NCI-H2081 (cell line): ENCODE measurements around the gene OR9K2.
"Not testable (repeated sequence)": the region's sequence is repeated elsewhere in the genome, so short reads cannot be mapped to it uniquely, and the experiment has no call there.

Experiments
- DNase-seq, 2 experiments: peaks; one replicate each; lab custom pipeline; 2025; lab: John Stamatoyannopoulos, UW

OR9K2 gene, protein sequence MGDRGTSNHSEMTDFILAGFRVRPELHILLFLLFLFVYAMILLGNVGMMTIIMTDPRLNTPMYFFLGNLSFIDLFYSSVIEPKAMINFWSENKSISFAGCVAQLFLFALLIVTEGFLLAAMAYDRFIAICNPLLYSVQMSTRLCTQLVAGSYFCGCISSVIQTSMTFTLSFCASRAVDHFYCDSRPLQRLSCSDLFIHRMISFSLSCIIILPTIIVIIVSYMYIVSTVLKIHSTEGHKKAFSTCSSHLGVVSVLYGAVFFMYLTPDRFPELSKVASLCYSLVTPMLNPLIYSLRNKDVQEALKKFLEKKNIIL

DNA sequence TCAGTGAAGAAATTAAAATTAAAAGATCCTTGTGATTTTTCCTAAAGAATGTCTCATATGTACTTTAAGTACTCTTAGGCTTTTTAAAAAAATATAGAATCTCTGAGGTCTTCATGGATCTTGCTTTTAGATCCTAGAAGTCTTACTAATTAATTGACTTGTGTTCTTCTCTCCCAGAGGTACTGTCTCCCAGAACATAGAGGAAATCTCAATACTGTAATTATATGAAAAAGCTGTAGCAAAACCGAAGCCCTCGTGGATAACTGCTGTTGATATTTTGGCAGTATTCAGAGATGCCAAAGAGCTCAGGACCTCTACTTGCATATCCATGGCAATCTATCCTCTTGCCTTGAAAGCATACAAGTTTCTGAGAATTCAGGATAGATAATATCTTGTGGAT, at the start of gene OR9K2:
Gene OR9K2, plus strand, starts transcription at position 301 of the 400 bp plus-strand sequence. CDS start 3,429 bp downstream, outside the sequence.
- DNase-seq = no peak

DNA sequence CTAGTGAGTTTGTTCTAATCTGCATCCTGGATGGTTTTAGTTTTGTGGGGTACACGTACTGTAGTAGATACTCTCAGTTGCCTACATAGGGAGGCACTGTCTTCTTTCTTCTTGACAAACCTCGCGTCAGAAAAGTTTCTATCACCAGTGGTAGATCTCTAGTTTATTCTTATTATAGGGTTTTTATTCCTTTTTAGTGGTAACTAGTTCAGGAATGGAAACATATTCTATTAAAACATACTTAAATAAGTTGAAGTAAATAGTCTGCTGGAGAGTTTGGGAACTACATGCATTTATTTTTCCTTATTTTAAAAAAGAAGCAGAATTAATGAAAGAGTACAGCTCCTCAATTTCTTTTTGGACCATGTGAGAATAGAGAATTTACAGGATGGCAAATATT, 33.6 kb upstream of the OR9K2 start:
- DNase-seq = no peak

DNA sequence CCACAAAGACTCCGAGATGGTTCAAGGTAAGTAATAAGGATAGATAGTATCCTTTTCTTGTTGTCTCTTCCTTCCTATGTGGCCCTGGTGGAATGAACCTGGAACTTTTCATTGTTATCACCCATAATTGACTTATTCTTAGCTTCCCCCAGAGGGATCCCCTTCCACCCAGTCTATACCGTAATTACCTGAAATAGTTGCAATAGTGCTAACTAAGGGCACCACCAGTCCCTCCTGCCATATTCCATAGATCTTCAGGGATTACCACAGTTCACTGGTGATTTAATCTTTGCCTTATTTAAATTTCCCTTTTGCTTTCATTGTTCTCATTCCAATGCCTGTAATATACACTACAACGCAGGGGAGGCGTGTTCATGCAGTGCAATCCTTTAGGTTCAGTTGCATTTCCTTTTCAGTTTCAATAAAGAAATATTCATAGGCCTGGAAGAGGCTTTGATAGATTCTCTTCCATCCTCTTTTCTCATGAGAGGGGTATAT, 13.8 kb upstream of the OR9K2 start:
- no peak for DNase-seq

- DNase-seq = no peak
Measured at GRCh38 chr12:55116152-55116551, 10.1 kb upstream of the OR9K2 start.

- DNase-seq = no peak
Measured at GRCh38 chr12:55132816-55133215, 6.6 kb downstream of the OR9K2 start.

GRCh38 chr12:55142669-55143565, 16.7 kb downstream of the OR9K2 start:
- DNase-seq = peak; percentile 41 to 53

DNA sequence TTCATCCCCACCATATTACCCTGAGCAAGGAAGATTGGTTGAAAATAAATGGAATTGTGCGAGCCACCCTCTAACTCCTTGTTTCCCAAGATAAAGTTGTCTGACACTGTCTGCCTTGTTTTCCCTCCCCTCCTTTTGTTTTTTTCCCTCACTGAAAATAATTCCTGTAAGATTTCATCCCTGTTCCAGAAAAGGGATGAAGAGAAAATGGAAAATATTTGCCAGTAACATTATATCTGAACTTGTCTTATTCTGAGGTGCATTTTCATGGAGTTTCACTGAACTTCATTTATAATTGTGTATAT, 17.3 kb downstream of the OR9K2 start:
- DNase-seq = no peak

DNA sequence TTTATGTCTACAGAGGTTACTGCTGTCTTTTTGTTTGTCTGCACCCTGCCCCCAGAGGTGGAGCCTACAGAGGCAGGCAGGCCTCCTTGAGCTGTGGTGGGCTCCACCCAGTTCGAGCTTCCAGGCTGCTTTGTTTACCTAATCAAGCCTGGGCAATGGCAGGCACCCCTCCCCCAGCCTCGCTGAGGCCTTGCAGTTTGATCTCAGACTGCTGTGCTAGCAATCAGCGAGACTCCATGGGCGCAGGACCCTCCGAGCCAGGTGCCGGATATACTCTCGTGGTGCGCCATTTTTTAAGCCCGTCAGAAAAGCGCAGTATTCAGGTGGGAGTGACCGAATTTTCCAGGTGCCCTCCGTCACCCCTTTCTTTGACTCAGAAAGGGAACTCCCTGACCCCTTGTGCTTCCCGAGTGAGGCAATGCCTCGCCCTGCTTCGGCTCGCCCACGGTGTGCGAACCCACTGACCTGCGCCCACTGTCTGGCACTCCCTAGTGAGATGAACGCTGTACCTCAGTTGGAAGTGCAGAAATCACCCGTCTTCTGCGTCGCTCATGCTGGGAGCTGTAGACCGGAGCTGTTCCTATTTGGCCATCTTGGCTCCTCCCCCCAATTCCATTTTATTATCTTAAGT, 40.9 kb downstream of the OR9K2 start:
- not testable (repeated sequence) for DNase-seq

GRCh38 chr12:55171445-55171844, 45.2 kb downstream of the OR9K2 start:
- DNase-seq = no peak

DNA sequence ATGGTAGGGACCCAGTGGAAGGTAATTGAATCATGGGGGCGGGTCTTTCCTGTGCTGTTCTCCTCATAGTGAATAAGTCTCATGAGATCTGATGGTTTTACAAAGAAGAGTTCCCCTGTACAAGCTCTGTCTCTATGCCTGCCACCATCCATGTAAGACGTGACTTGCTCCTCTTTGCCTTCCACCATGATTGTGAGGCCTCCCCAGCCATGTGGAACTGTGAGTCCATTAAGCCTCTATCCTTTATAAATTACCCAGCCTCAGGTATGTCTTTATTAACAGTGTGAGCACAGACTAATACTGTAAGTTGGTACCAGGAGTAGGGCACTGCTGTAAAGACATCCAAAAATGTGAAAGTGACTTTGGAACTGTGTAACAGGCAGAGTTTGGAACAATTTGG, 45.6 kb downstream of the OR9K2 start:
- not testable (repeated sequence) for DNase-seq

DNA sequence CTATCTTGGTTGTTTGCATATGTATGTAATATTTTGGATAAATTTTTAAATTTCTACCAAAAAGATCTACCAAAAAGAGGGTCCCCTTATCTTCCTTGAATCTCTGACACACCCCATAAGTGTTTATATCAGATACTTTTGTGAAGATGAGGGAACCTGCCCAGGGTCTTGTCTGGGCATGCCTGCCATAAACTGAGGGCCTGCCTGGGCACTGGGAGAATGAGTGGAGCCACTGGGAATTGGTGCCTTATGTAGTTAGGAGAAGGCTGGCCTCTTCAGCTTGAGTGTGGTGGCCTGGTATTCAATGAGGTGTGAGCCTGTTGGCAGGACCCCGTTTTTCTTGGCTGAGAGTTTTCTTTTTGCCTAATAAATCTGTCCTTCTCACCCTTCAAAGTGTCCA, 46.5 kb downstream of the OR9K2 start:
- DNase-seq = no peak

DNA sequence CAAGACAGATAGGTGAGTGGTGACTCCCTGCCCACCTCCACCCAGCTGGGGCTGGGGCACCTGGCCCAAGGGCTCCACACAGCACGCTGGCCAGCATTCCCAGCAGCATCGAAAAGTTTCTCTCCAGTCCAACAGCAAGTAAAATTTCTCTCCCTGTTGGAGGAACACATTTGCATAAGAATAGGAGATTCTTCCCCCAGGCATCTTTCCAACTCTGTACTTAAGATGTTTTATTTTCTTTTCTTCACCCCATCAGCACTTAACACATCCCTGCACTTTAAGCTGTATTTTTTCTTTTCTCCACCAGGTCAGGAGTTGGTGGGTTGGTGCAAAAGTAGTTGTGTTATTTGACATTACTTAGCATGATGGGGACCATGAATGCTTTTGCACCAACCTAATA, 47.2 kb downstream of the OR9K2 start:
- DNase-seq = no peak
